AG04450 (cell line): ENCODE results near the gene NTNG2. TPM values are rescaled to one million over a fixed set of nuclear protein-coding genes. Genes with fewer than 3 reads are reported as not detected.

Experiments
- CTCF ChIA-PET: fragments of 300-600, 350-600 bp; formaldehyde crosslinking; extraction: SDS; loops from one replicate; lab custom pipeline; 2022; ENCODE audit warnings: antibody characterized with exemption, inconsistent platforms; lab: Charles Lee
- POLR2A ChIA-PET: fragments of 350-600 bp; formaldehyde crosslinking; extraction: SDS; loops from one replicate; lab custom pipeline; 2021; ENCODE audit warnings: antibody characterized with exemption, inconsistent platforms; lab: Yijun Ruan, JAX
- DNase-seq: peaks from one replicate; pipeline ENCODE4 v3.0.0-alpha.2; 2011; ENCODE audit warnings: low read depth, low spot score
- H3K27ac ChIP-seq: one replicate; pipeline ENCODE4 v1.5.1; 2012; ENCODE audit warnings: low read depth, low read length, control low read depth
- H3K27me3 ChIP-seq: one replicate; pipeline ENCODE4 v1.6.0; 2012; ENCODE audit warnings: low read length; ENCODE audit not compliant: control insufficient read depth, insufficient read depth
- H3K4me3 ChIP-seq: 2 replicates; pipeline ENCODE4 v1.5.1; 2011; ENCODE audit warnings: mild to moderate bottlenecking, low read depth, low read length, control low read depth
- H3K9me3 ChIP-seq: 2 replicates; pipeline ENCODE4 v1.5.1; 2012; ENCODE audit warnings: low read length; ENCODE audit not compliant: control insufficient read depth, insufficient read depth
- CTCF ChIP-seq: IDR thresholded peaks from 2 replicates; pipeline ENCODE4 v1.5.1; 2011; ENCODE audit warnings: low read depth, low read length, control low read depth, inconsistent platforms
- polyA plus RNA-seq: library from polyadenylated mRNA; depleted of rRNA; stranded (reverse); fragments of >200 nt; gene quantifications from 2 replicates; pipeline ENCODE4 v1.2.3, GENCODE V29; 2011

NTNG2 gene
- polyA plus RNA-seq, 1 experiment: 0.93 TPM

GRCh38 chr9:132144708-132145365 lies 17.0 kb upstream of the NTNG2 start:
- Histone ChIP-seq H3K4me3 (no peak overlapping the region), H3K27ac (no peak overlapping the region), H3K9me3 (no peaks in the 10 kb centered on the region; the same call in 1 of the 2 replicates), H3K27me3 (peaks cover 55% of the 10 kb centered on the region)
- peak; percentile 8 for DNase-seq
- no peak for TF ChIP-seq CTCF
- CTCF ChIA-PET: interaction anchor here (0.8 kb wide), 1 partner anchor 24 kb away, joined by 3 read pairs; no protein-coding TSS in a partner anchor
- POLR2A ChIA-PET: no interaction called here

- POLR2A ChIA-PET: no interaction called here
- TF ChIP-seq CTCF: no peak
- Histone ChIP-seq H3K9me3 (no peaks in the 10 kb centered on the region; the same call in 1 of the 2 replicates), H3K27me3 (peaks cover 49% of the 10 kb centered on the region), H3K27ac (no peak overlapping the region), H3K4me3 (no peak overlapping the region)
- CTCF ChIA-PET: no interaction called here
- no peak for DNase-seq
Measured at GRCh38 chr9:132146039-132146438, 15.8 kb upstream of the NTNG2 start.

- ChIA-PET POLR2A (no interaction called here), CTCF (no interaction called here)
- no peak for DNase-seq
- Histone ChIP-seq H3K27ac (no peak overlapping the region), H3K27me3 (peaks cover 47% of the 10 kb centered on the region), H3K9me3 (no peaks in the 10 kb centered on the region; the same call in 1 of the 2 replicates), H3K4me3 (no peak overlapping the region)
- no peak for TF ChIP-seq CTCF
Measured at GRCh38 chr9:132146575-132146974, 15.3 kb upstream of the NTNG2 start.

- H3K27me3 ChIP-seq: peaks cover 49% of the 10 kb centered on the region
- no peak overlapping the region for H3K4me3 ChIP-seq
- ChIA-PET CTCF (no interaction called here), POLR2A (no interaction called here)
- TF ChIP-seq CTCF: no peak
- DNase-seq: no peak
- H3K27ac ChIP-seq: no peak overlapping the region
- no peaks in the 10 kb centered on the region for H3K9me3 ChIP-seq
Measured at GRCh38 chr9:132147331-132147730, 14.5 kb upstream of the NTNG2 start.

GRCh38 chr9:132147839-132148238 lies 14.0 kb upstream of the NTNG2 start:
- POLR2A ChIA-PET: no interaction called here
- Histone ChIP-seq H3K4me3 (no peak overlapping the region), H3K27ac (no peak overlapping the region), H3K27me3 (peaks cover 47% of the 10 kb centered on the region), H3K9me3 (no peaks in the 10 kb centered on the region)
- TF ChIP-seq CTCF: no peak
- no peak for DNase-seq
- CTCF ChIA-PET: no interaction called here
